H1 (cell line): ENCODE measurements around the gene SPTBN1.

Experiments
- BACH1 ChIP-seq: IDR thresholded peaks from 2 replicates; pipeline ENCODE4 v1.6.1; 2012; ENCODE audit warnings: low read length, improper control_type of control experiment
- CBX8 ChIP-seq: fragments of 300-800, 300-1000 bp; sonication (generic); IDR thresholded peaks from 2 replicates; pipeline ENCODE4 v1.7.1; 2016; ENCODE audit warnings: low read depth, low read length, borderline replicate concordance
- CHD2 ChIP-seq: IDR thresholded peaks from 2 replicates; pipeline ENCODE4 v1.6.1; 2012; ENCODE audit warnings: low read length, improper control_type of control experiment
- EP300 ChIP-seq, 2 experiments: IDR thresholded peaks; 1 replicate in 1 of 2; 2 replicates in 1 of 2; pipeline ENCODE4 v1.6.1; 2011 to 2012; ENCODE audit warnings: low read depth in 2 of 2, low read length in 2 of 2, mild to moderate bottlenecking in 2 of 2, borderline replicate concordance in 1 of 2, inconsistent platforms in 1 of 2, moderate library complexity in 1 of 2
- MAFK ChIP-seq: IDR thresholded peaks from 2 replicates; pipeline ENCODE4 v1.6.1; 2012; ENCODE audit warnings: low read depth, mild to moderate bottlenecking, improper control_type of control experiment, low read length
- POLR2A ChIP-seq, 2 experiments: IDR thresholded peaks; 1 replicate in 1 of 2; 2 replicates in 1 of 2; pipeline ENCODE4 v1.6.1; 2011; ENCODE audit warnings: low read depth in 2 of 2, low read length in 2 of 2, mild to moderate bottlenecking in 2 of 2; ENCODE audit errors: control extremely low read depth in 1 of 2
- TAF1 ChIP-seq: IDR thresholded peaks from 2 replicates; pipeline ENCODE4 v1.6.1; 2011; ENCODE audit warnings: mild to moderate bottlenecking, low read depth, low read length
- TF ChIP-seq, protein P1 (sequence below), 3 experiments: IDR thresholded peaks; 1 replicate in 2 of 3; 2 replicates in 1 of 3; pipeline versions ENCODE4 v1.5.1 to v1.6.1; 2011; ENCODE audit warnings: low read length in 3 of 3, mild to moderate bottlenecking in 3 of 3, inconsistent platforms in 2 of 3, low read depth in 1 of 3, moderate library complexity in 1 of 3; ENCODE audit not compliant: insufficient read depth in 1 of 3; ENCODE audit errors: control extremely low read depth in 1 of 3
- TF ChIP-seq, protein P2 (sequence below): IDR thresholded peaks from 2 replicates; pipeline ENCODE4 v1.6.1; 2011; ENCODE audit warnings: low read length, improper control_type of control experiment

DNA sequence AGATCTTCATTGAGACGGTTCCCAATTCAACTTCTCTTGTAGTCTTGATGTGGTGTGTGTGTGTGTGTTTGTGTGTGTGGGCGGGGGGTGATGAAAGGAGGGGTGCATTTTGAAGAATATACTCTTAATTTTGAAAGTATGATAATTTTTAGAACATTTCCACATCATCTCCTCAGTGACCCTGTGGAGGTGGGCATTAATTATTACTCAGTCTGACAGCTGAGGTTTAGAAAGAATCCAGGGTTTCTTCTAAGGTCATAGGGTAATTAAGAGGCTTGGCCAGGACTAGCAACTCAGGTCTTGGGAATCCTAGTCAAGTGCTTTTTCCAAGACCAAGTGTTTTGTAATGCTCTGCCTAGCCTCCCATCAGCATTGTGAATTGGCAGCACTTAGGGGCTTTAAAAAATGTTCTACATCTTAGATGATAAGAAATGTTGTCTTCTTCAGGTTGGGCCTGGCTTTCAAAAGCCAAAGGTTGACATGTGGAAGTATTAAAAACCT is 100.5 kb downstream of the SPTBN1 start:
- no peak for TF ChIP-seq BACH1
- TF ChIP-seq TAF1 = no peak
- TF ChIP-seq, protein P1, sequence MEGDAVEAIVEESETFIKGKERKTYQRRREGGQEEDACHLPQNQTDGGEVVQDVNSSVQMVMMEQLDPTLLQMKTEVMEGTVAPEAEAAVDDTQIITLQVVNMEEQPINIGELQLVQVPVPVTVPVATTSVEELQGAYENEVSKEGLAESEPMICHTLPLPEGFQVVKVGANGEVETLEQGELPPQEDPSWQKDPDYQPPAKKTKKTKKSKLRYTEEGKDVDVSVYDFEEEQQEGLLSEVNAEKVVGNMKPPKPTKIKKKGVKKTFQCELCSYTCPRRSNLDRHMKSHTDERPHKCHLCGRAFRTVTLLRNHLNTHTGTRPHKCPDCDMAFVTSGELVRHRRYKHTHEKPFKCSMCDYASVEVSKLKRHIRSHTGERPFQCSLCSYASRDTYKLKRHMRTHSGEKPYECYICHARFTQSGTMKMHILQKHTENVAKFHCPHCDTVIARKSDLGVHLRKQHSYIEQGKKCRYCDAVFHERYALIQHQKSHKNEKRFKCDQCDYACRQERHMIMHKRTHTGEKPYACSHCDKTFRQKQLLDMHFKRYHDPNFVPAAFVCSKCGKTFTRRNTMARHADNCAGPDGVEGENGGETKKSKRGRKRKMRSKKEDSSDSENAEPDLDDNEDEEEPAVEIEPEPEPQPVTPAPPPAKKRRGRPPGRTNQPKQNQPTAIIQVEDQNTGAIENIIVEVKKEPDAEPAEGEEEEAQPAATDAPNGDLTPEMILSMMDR (IDR thresholded peaks at IDR 0.05; ENCODE audit: control extremely low read depth in 1 of 3, insufficient read depth in 1 of 3, low read depth in 1 of 3, low read length in 3 of 3) = no peak
- no peak for TF ChIP-seq CHD2
- no peak for TF ChIP-seq EP300 (IDR thresholded peaks at IDR 0.05; ENCODE audit: borderline replicate concordance in 1 of 2, low read depth in 2 of 2, low read length in 2 of 2)
- TF ChIP-seq POLR2A (IDR thresholded peaks at IDR 0.05; ENCODE audit: control extremely low read depth in 1 of 2, low read depth in 2 of 2, low read length in 2 of 2) = no peak
- no peak for TF ChIP-seq CBX8
- no peak for TF ChIP-seq MAFK
- TF ChIP-seq, protein P2, sequence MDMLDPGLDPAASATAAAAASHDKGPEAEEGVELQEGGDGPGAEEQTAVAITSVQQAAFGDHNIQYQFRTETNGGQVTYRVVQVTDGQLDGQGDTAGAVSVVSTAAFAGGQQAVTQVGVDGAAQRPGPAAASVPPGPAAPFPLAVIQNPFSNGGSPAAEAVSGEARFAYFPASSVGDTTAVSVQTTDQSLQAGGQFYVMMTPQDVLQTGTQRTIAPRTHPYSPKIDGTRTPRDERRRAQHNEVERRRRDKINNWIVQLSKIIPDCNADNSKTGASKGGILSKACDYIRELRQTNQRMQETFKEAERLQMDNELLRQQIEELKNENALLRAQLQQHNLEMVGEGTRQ = no peak
